Globus pallidus (tissue), 1 donor: ENCODE results near the gene MAPK7.

Source experiments
- DNase-seq: peaks from one replicate; pipeline ENCODE4 v3.0.0-alpha.2; 2015; ENCODE audit warnings: low spot score

Gene MAPK7

DNA sequence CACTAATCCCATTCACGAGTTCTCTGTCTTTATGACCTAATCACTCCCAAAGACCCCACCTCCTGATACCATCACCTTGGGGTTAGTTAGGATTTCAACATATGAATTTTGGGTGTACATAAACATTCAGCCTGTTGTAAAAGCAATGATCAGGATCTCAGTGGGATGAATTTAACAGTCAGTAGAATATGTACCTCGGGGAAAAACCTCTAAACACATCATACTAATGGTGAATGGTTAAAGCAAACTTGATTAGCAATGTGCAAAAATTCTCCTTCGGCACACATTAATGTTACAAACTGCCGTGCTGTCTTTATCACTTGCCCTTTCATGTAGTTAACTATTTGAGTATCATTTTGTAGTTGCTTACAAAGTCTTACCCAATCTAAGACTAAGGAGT, 42.9 kb downstream of the MAPK7 start:
- no peak for DNase-seq

DNA sequence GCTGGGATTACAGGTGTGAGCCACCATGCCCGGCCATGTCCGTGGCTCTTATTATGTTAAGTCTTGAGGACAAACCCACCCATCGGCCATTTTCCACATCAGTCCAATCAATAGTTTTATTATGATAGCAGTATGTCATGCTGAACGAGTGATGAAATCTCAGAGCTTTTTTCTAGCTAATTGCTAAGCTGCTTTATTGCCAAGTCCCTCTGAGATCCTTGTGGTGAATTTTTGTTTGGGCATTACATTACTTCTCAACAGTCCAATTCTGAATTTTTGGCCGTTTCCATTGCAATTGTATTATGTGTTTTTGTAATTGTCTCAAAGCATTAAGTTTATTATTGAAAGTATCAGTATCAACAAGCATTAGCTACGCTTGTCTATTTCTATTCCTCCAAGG, 43.6 kb downstream of the MAPK7 start:
- DNase-seq = no peak

DNA sequence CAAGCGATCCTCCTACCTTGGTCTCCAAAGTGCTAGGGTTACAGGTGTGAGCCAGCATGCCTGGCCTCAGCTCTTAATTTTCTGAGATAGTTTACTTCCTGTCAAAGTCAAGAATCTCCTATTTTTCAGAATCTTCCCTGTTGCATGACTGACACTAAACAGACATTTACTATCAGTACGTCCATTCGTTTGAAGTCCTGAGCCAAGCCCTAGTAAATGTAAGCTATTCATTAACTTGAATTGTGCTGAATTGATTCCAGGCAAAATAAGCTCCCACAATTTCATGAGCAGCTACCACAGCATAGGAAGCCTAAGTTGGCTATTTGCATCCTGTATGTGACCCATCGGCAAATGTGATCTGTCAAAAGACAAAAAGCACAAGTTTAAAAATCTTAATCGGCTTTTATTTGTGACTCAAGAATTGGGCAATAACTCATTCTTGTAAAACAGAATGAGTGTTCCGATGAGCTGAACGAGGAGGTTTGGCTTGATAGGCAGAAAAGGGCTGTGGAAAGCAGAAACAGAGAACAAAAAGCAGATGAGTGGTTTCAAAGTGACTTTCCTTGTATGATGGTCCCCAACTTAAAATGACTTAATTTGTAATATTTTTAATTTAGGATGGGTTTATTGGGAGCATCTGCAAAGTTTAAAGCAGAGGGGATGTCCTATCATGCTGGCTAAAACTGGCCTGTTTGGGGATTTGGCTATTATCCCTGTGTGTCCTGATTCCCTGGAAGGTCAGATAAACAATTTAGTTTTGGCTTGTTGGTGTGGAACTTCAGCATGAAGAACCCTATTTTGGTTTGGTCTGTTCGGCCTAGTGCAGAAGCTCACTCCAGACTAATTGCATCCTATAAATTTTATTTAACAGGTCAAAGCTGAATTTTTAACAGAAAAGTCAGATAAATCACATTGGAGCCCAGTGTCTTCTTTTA, 46.9 kb downstream of the MAPK7 start:
- DNase-seq = no peak

DNA sequence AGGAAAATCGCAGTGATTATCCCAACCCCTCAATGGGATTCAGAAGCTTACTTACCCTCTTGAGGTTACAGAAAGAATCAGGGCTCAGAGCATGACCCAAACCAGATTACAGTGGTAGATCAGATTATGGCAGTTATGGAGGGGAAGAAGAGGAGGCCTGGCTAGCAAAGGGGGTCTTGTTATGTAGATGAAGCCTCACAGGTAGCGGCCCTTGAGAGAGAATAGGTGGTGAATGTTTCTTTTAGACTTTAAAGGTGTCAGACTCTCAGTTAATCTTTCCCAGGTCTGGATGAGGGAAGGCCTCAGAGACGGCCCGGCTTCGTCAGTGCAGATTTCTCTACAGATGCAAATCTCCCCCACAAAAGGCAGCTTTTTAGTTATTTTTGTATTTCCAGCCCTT, 48.3 kb downstream of the MAPK7 start:
- no peak for DNase-seq

DNA sequence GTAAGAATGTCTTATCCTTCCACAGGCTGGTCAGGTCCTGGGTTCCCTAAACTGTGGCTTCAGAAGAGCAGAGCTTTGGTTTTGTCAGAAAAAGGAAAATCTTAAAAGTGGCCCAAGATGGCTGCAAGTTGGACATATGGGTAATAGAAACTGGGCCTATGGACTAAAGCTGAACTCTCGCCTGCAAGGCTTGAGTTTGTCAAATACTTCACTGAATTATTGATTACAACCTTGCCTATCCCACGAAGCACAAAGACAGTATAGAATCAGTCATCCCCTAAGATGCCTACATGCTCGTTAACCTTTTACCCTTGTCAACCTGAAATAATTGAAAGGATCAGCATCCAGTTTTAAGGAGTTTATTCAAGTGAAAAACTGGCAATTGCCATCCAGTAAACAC, 53.4 kb downstream of the MAPK7 start:
- no peak for DNase-seq
